H1 (cell line): Measurements from ENCODE around the gene FAM131A. TPM values are rescaled to one million over a fixed set of nuclear protein-coding genes. Genes with fewer than 3 reads are reported as not detected.
A peak's percentile ranks its signal among the peaks of the same experiment; 100 is the strongest.

Source experiments
- CTCF ChIA-PET: fragments of 300-600 bp; sonication (Branson Sonifier 250); formaldehyde crosslinking; loops from one replicate; lab custom pipeline; 2021; ENCODE audit not compliant: partially characterized antibody; lab: Charles Lee
- POLR2A ChIA-PET: fragments of 300-600 bp; sonication (Branson Sonifier 250); formaldehyde crosslinking; loops from one replicate; lab custom pipeline; 2021; ENCODE audit warnings: inconsistent platforms; ENCODE audit not compliant: partially characterized antibody; lab: Charles Lee
- DNase-seq, 2 experiments: peaks; one replicate each; pipeline versions ENCODE4 v3.0.0 to v3.0.0-alpha.2; 2010 to 2022; ENCODE audit warnings: low spot score in 2 of 2, low read depth in 1 of 2, mixed read lengths in 1 of 2
- FAIRE-seq: peaks from 2 replicates; lab custom pipeline; 2011; peaks lifted over from hg19 to GRCh38; lab: Jason Lieb, UNC
- H2AFZ ChIP-seq: 2 replicates; pipeline ENCODE4 v1.8.1; 2012; ENCODE audit warnings: low read length, inconsistent platforms
- H2AK5ac ChIP-seq: 2 replicates; pipeline ENCODE4 v1.6.1; 2013; ENCODE audit warnings: low read depth, low read length
- H2BK120ac ChIP-seq: replicated peaks from 2 replicates; pipeline ENCODE3; 2013; ENCODE audit warnings: low read depth, low read length, inconsistent platforms
- H2BK12ac ChIP-seq: 2 replicates; pipeline ENCODE4 v1.6.1; 2013; ENCODE audit warnings: low read depth, low read length
- H2BK15ac ChIP-seq: 2 replicates; pipeline ENCODE4 v1.6.1; 2013; ENCODE audit warnings: low read length
- H2BK20ac ChIP-seq: 2 replicates; pipeline ENCODE4 v1.6.1; 2013; ENCODE audit warnings: low read length
- H2BK5ac ChIP-seq: 2 replicates; pipeline ENCODE4 v1.6.1; 2013; ENCODE audit warnings: low read depth, low read length
- H3K14ac ChIP-seq: 2 replicates; pipeline ENCODE4 v1.6.1; 2013; ENCODE audit warnings: inconsistent platforms; ENCODE audit not compliant: insufficient read length
- H3K18ac ChIP-seq: 2 replicates; pipeline ENCODE4 v1.6.1; 2013; ENCODE audit warnings: low read length; ENCODE audit errors: extremely low read depth
- H3K23ac ChIP-seq: 2 replicates; pipeline ENCODE4 v1.6.1; 2013; ENCODE audit warnings: inconsistent platforms; ENCODE audit not compliant: insufficient read length
- H3K23me2 ChIP-seq: 2 replicates; pipeline ENCODE4 v1.6.1; 2013; ENCODE audit warnings: low read depth, low read length
- H3K27ac ChIP-seq: 2 replicates; pipeline ENCODE4 v1.6.1; 2011; ENCODE audit warnings: low read depth, low read length, inconsistent platforms
- H3K27me3 ChIP-seq, 4 experiments: replicated peaks in 1 of 4; 1 replicate in 1 of 4; 2 replicates in 3 of 4; pipeline versions ENCODE4 v1.6.1 to v1.8.1; 2011 to 2013; ENCODE audit warnings: low read length in 3 of 4, mild to moderate bottlenecking in 3 of 4, inconsistent platforms in 2 of 4, mixed read lengths in 2 of 4, moderate library complexity in 1 of 4; ENCODE audit not compliant: control insufficient read depth in 3 of 4, insufficient read depth in 3 of 4; ENCODE audit errors: extremely low read depth in 1 of 4
- H3K36me3 ChIP-seq, 4 experiments: 2 replicates each; pipeline versions ENCODE4 v1.6.1 to v1.8.1; 2011 to 2013; ENCODE audit warnings: mild to moderate bottlenecking in 4 of 4, low read length in 3 of 4, moderate library complexity in 2 of 4, control low read depth in 1 of 4, inconsistent platforms in 1 of 4; ENCODE audit not compliant: insufficient read depth in 4 of 4, control insufficient read depth in 2 of 4
- H3K4ac ChIP-seq: replicated peaks from 2 replicates; pipeline ENCODE3; 2013; ENCODE audit warnings: low read length, low read depth, mixed read lengths, inconsistent platforms; ENCODE audit not compliant: insufficient read length
- H3K4me1 ChIP-seq, 4 experiments: replicated peaks in 1 of 4; 1 replicate in 1 of 4; 2 replicates in 3 of 4; pipeline versions ENCODE4 v1.6.1 to v1.8.1; 2011 to 2013; ENCODE audit warnings: low read length in 3 of 4, inconsistent platforms in 2 of 4, mixed read lengths in 1 of 4; ENCODE audit not compliant: insufficient read depth in 4 of 4, control insufficient read depth in 3 of 4
- H3K4me2 ChIP-seq, 2 experiments: 2 replicates each; pipeline versions ENCODE4 v1.6.1 to v1.8.1; 2011 to 2013; ENCODE audit warnings: low read depth in 2 of 2, low read length in 2 of 2, control low read depth in 1 of 2, inconsistent platforms in 1 of 2, mild to moderate bottlenecking in 1 of 2; ENCODE audit not compliant: insufficient read depth in 1 of 2
- H3K4me3 ChIP-seq, 4 experiments: fragments of 200-600, 300-600 bp in 1 of 4; sonication (generic), shearing (Covaris generic), sonication (Bioruptor Twin) in 1 of 4; 2 replicates each; pipeline versions ENCODE4 v1.5.1 to v1.8.1; 2011 to 2016; ENCODE audit warnings: low read length in 4 of 4, low read depth in 3 of 4, control low read depth in 2 of 4, inconsistent platforms in 2 of 4, mild to moderate bottlenecking in 2 of 4, mixed read lengths in 1 of 4, moderate library complexity in 1 of 4; ENCODE audit not compliant: insufficient read depth in 2 of 4; ENCODE audit errors: extremely low read depth in 1 of 4
- H3K56ac ChIP-seq: replicated peaks from 2 replicates; pipeline ENCODE3; 2013; ENCODE audit warnings: low read depth, mild to moderate bottlenecking, mixed read lengths, low read length, inconsistent platforms; ENCODE audit not compliant: insufficient read length
- H3K79me1 ChIP-seq: 2 replicates; pipeline ENCODE4 v1.6.1; 2013; ENCODE audit warnings: low read depth, low read length, control low read depth
- H3K79me2 ChIP-seq, 2 experiments: 2 replicates each; pipeline versions ENCODE4 v1.6.1 to v1.8.1; 2012 to 2013; ENCODE audit warnings: low read length in 2 of 2, mild to moderate bottlenecking in 2 of 2, inconsistent platforms in 1 of 2; ENCODE audit not compliant: insufficient read depth in 2 of 2, control insufficient read depth in 1 of 2
- H3K9ac ChIP-seq, 4 experiments: replicated peaks in 1 of 4; 1 replicate in 1 of 4; 2 replicates in 3 of 4; pipeline versions ENCODE4 v1.6.1 to v1.8.1; 2011 to 2013; ENCODE audit warnings: low read depth in 3 of 4, low read length in 3 of 4, control low read depth in 2 of 4, mild to moderate bottlenecking in 2 of 4, moderate library complexity in 2 of 4, inconsistent platforms in 1 of 4; ENCODE audit errors: extremely low read depth in 1 of 4
- H3K9me3 ChIP-seq, 2 experiments: 2 replicates each; pipeline versions ENCODE4 v1.6.1 to v1.8.1; 2012 to 2013; ENCODE audit warnings: mild to moderate bottlenecking in 2 of 2, moderate library complexity in 2 of 2, control low read depth in 1 of 2, inconsistent platforms in 1 of 2, low read depth in 1 of 2, low read length in 1 of 2, mixed read lengths in 1 of 2; ENCODE audit not compliant: insufficient read depth in 2 of 2
- H4K20me1 ChIP-seq, 2 experiments: replicated peaks in 1 of 2; 2 replicates each; pipeline versions ENCODE3 to v1.8.1; 2011 to 2013; ENCODE audit warnings: inconsistent platforms in 2 of 2, low read length in 2 of 2, mild to moderate bottlenecking in 1 of 2; ENCODE audit not compliant: insufficient read depth in 2 of 2, control insufficient read depth in 1 of 2
- H4K5ac ChIP-seq: 2 replicates; pipeline ENCODE4 v1.6.1; 2013; ENCODE audit warnings: low read length, low read depth, mixed read lengths, inconsistent platforms; ENCODE audit not compliant: insufficient read length
- H4K8ac ChIP-seq: 2 replicates; pipeline ENCODE4 v1.8.0; 2013; ENCODE audit warnings: mild to moderate bottlenecking, moderate library complexity, low read length, inconsistent platforms; ENCODE audit not compliant: insufficient read depth; ENCODE audit errors: extremely low read depth
- H4K91ac ChIP-seq: replicated peaks from 2 replicates; pipeline ENCODE3; 2013; ENCODE audit warnings: low read length, mixed read lengths, inconsistent platforms; ENCODE audit not compliant: insufficient read length
- EZH2 ChIP-seq: fragments of 200-600 bp; sonication (generic); IDR thresholded peaks from 2 replicates; pipeline ENCODE4 v1.7.1; 2012; ENCODE audit warnings: low read depth, mild to moderate bottlenecking, moderate library complexity, low read length, inconsistent platforms; ENCODE audit not compliant: severe bottlenecking
- ZNF274 ChIP-seq: IDR thresholded peaks from 2 replicates; pipeline ENCODE4 v1.7.0; 2012; ENCODE audit warnings: low read length, borderline replicate concordance; ENCODE audit errors: extremely low read depth
- WGBS, 2 experiments: shearing (Covaris generic) in 1 of 2; methylation state at CpG; one replicate each; pipeline versions ENCODE4 v1.1.6 to v1.1.7; 2013 to 2015; ENCODE audit warnings: low lambda C conversion rate in 2 of 2, mixed read lengths in 2 of 2, inconsistent platforms in 1 of 2, low coverage in 1 of 2, missing lambda C conversion rate in 1 of 2; ENCODE audit not compliant: insufficient replicate concordance in 2 of 2, insufficient coverage in 1 of 2, insufficient read length in 1 of 2; ENCODE audit errors: extremely low coverage in 1 of 2, missing lambda C conversion rate in 1 of 2; 5-methylcytosine and 5-hydroxymethylcytosine counted together
- polyA plus RNA-seq, 7 experiments: library from polyadenylated mRNA; depleted of rRNA in 3 of 7; stranded (reverse) in 5 of 7; unstranded in 2 of 7; fragments of >200 nt in 5 of 7; fragments of 200-250 nt in 2 of 7; gene quantifications; 1 replicate in 5 of 7; 2 replicates in 1 of 7; 4 replicates in 1 of 7; pipeline versions ENCODE4 v1.2.1 to v1.2.3, GENCODE V29; 2011 to 2013; ENCODE audit warnings: missing spikeins in 2 of 7, mixed read lengths in 2 of 7
- total RNA-seq: library from RNA; stranded (reverse); fragmentation: NEBNext Ultra II Directional; extraction: Animal tissue kit (Norgen Biotek cat#: 25700); gene quantifications from 2 replicates; pipeline ENCODE4 v1.2.1, GENCODE V29; 2021

Gene FAM131A
- total and polyA plus RNA-seq, 2 of the 8 experiments (the other 6 are each of a cell fraction or from before 2014, with no cell fraction given), result 16.0 to 21.9 TPM

- ChIA-PET POLR2A (interaction anchor here (0.8 to 1.6 kb wide), 3 partner anchors 8 to 147 kb away, joined by 3 read pairs; no protein-coding TSS in a partner anchor), CTCF (interaction anchor here (0.8 to 2.1 kb wide), 3 partner anchors 10 to 162 kb away, joined by 3 to 10 read pairs (median 3); no protein-coding TSS in a partner anchor)
- H3K27me3 ChIP-seq, result peaks cover 31 to 51% (median 48%) of the 10 kb centered on the region in 4 experiments
- WGBS, 2 experiments, result 73% methylated on average over 10 of the region's 10 CpGs; no CpG with 5 or more reads in 1 of the 2 experiments
- no peak overlapping the region for H3K23ac ChIP-seq
- H3K27ac ChIP-seq, result no peak overlapping the region
- H2BK5ac ChIP-seq, result no peak overlapping the region
- H3K9me3 ChIP-seq, result no peaks in the 10 kb centered on the region
- 0 out of 2 replicates have a peak overlapping the region, but pooled peaks have one; percentile 15 for H3K18ac ChIP-seq
- peak overlapping the region; percentile 5; the same call in 1 of the 2 replicates for H2BK15ac ChIP-seq
- H3K79me2 ChIP-seq, result no peaks in the 10 kb centered on the region
- TF ChIP-seq EZH2 (peak; percentile 39), ZNF274 (no peak)
- peak overlapping the region; percentile 41; the same call in 1 of the 2 replicates for H2AK5ac ChIP-seq
- FAIRE-seq (no peak), DNase-seq (no peak)
- H3K4me3 ChIP-seq, result peak overlapping the region; percentile 29 to 59 (median 48); a peak in 6 of 8 replicates
- H4K5ac ChIP-seq, result no peak overlapping the region
- no peak overlapping the region for H3K56ac ChIP-seq
- H3K79me1 ChIP-seq, result no peaks in the 10 kb centered on the region
- H2BK120ac ChIP-seq, result no peak overlapping the region
- H2BK20ac ChIP-seq, result peak overlapping the region; percentile 38; the same call in 1 of the 2 replicates
- H4K91ac ChIP-seq, result no peak overlapping the region
- H3K4me1 ChIP-seq, result peaks cover 0 to 33% (median 27%) of the 10 kb centered on the region in 4 experiments; a peak in 6 of 7 replicates
- peaks cover 15% of the 10 kb centered on the region; the same call in 1 of the 2 replicates for H3K23me2 ChIP-seq
- H4K20me1 ChIP-seq, result peaks cover 2 to 9% of the 10 kb centered on the region in 2 experiments
- no peak overlapping the region for H3K4ac ChIP-seq
- peak overlapping the region; percentile 13; the same call in 1 of the 2 replicates for H2BK12ac ChIP-seq
- H4K8ac ChIP-seq, result no peak overlapping the region
- H3K14ac ChIP-seq, result no peak overlapping the region
- peak overlapping the region; percentile 78 to 93 for H3K4me2 ChIP-seq
- no peaks in the 10 kb centered on the region for H3K36me3 ChIP-seq
- H3K9ac ChIP-seq, result no peak overlapping the region
- no peak overlapping the region for H2AFZ ChIP-seq
Measured at GRCh38 chr3:184378651-184379357, 41.4 kb downstream of the FAM131A start.
